AG04449 (cell line): ENCODE measurements around the gene CRISPLD2.

ENCODE experiments used
- CTCF ChIA-PET: fragments of 350-600 bp; formaldehyde crosslinking; extraction: SDS; loops from one replicate; lab custom pipeline; 2021; ENCODE audit warnings: antibody characterized with exemption; lab: Yijun Ruan, JAX
- POLR2A ChIA-PET: fragments of 400-600, 350-600 bp; formaldehyde crosslinking; extraction: SDS; loops from one replicate; lab custom pipeline; 2020; ENCODE audit warnings: antibody characterized with exemption, inconsistent platforms; lab: Yijun Ruan, JAX
- DNase-seq: peaks from one replicate; pipeline ENCODE4 v3.0.0-alpha.2; 2010; ENCODE audit warnings: low read depth, low spot score
- H3K4me3 ChIP-seq: 2 replicates; pipeline ENCODE4 v1.5.1; 2011; ENCODE audit warnings: low read depth, mild to moderate bottlenecking, control low read depth, low read length
- TF ChIP-seq, protein P1 (sequence below): IDR thresholded peaks from one replicate; pipeline ENCODE4 v1.5.1; 2011; ENCODE audit warnings: mild to moderate bottlenecking, moderate library complexity, low read length, control low read depth, inconsistent platforms; ENCODE audit not compliant: insufficient read depth; ENCODE audit errors: missing control alignments

CRISPLD2 gene

DNA sequence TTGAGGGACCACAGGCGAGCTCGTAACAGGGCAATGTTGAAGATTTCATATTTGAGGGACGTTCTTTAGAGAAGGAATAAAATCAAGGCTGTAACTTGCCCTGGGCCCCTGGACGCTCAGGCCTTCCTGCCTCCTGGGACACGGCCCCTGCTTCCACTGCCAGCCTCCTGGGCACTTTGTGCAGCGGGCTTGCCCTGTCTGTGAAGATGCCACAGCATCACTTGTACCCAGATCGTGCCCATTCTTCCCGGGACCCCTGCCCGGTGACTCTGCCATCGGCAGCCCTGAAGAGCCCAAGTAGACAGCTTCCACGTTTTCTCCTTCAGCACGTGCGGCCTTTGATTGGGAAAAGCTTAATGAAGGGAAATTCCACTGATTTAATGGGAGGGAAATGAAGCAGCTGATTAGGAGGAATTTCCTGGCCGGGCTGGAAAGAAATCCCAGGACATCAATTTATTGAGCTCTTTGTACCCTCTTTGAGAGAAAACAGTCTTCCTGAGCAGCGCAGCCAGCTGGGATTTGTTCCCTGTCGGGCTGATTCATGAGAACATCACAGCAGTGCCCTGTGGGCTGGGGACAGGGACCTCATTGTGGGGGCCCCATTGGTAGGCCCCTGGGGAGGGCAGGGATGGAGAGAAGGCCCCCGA, 71.5 kb downstream of the CRISPLD2 start:
- ChIA-PET CTCF (interaction anchor here (0.6 to 1.6 kb wide), 3 partner anchors 8 to 135 kb away, joined by 3 to 4 read pairs (median 4); no protein-coding TSS in a partner anchor), POLR2A (no interaction called here)
- TF ChIP-seq, protein P1, sequence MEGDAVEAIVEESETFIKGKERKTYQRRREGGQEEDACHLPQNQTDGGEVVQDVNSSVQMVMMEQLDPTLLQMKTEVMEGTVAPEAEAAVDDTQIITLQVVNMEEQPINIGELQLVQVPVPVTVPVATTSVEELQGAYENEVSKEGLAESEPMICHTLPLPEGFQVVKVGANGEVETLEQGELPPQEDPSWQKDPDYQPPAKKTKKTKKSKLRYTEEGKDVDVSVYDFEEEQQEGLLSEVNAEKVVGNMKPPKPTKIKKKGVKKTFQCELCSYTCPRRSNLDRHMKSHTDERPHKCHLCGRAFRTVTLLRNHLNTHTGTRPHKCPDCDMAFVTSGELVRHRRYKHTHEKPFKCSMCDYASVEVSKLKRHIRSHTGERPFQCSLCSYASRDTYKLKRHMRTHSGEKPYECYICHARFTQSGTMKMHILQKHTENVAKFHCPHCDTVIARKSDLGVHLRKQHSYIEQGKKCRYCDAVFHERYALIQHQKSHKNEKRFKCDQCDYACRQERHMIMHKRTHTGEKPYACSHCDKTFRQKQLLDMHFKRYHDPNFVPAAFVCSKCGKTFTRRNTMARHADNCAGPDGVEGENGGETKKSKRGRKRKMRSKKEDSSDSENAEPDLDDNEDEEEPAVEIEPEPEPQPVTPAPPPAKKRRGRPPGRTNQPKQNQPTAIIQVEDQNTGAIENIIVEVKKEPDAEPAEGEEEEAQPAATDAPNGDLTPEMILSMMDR = no peak
- H3K4me3 ChIP-seq = no peak overlapping the region
- no peak for DNase-seq

DNA sequence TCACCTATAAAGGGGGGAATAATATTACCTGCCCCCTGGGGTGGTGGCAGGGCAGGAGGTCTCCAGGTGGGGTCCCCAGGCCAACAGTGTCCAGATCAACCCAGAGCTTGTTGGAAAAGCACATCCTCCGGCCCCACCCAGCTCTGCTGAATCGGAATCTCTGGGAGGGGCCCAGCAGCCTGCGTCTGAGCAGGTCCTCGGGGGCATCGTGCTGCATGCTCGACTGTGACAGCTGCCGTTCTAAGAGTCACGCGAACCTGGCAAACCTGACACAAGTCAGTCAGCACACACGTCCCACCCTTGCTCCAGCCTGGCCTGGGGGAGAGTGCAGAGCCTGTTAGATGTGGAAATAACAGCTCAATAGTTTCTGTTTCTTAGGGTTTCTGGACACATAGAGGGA, 72.3 kb downstream of the CRISPLD2 start:
- DNase-seq = no peak
- H3K4me3 ChIP-seq = no peak overlapping the region
- CTCF ChIA-PET = interaction anchor here (0.6 to 1.5 kb wide), 2 partner anchors 9 to 145 kb away, joined by 3 to 4 read pairs; no protein-coding TSS in a partner anchor
- POLR2A ChIA-PET = no interaction called here
- TF ChIP-seq, protein P1 = no peak

DNA sequence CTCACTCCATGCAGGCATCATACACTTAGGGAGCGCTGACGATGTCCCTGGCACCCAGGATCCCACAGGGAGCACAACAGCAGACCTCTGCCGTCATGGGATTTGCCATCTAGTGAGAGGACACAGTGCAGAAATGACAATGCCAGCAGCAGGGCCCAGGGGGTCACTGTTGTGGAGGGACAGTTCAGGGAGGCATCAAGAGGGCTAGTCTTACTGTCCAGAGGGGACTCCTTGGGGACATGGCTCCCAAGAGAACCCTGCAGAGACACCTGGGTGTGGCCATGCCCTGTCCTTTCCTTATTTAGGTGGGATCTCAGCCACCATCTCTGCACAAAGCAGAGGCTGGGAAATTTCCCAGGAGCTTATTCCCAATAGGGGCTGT, 73.7 kb downstream of the CRISPLD2 start:
- DNase-seq = no peak
- no peak overlapping the region for H3K4me3 ChIP-seq
- ChIA-PET CTCF (no interaction called here), POLR2A (no interaction called here)
- TF ChIP-seq, protein P1 = no peak

DNA sequence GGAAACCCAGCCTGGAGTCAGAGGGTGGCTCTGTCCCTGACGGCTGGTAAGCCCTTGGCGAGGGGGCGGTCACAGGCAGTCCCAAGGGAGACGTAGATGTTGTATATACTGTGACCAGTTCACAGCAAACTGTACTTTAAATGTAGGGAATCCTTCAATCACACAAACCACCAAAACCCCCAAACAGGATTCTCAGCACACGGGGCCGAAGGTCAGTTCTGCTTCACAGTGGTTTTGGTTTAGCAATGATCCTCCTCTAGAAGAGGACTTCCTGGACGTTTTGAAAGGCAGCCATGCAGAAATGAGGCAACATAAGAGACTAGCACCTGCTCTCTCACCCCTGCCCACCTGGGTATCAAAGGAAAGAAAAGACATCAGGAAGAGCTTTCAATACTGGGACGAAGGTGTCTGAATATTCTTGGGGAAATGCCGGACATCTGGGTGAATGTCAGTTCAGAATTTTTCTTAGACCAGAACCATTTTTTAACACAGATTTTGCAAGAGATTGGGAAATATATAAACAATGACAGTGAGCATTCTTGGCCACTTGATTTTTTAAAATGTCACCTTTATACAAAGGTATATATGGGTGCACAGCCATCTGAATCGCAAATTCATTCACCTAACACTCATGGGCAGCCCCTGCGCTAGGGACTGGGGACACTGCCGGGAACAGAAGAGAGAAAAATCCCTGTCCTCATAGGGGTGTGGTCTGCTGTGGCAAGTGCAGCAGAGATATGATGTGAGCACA, 74.2 kb downstream of the CRISPLD2 start:
- no peak for DNase-seq
- POLR2A ChIA-PET = no interaction called here
- CTCF ChIA-PET = no interaction called here
- TF ChIP-seq, protein P1 = no peak
- H3K4me3 ChIP-seq = no peak overlapping the region

DNA sequence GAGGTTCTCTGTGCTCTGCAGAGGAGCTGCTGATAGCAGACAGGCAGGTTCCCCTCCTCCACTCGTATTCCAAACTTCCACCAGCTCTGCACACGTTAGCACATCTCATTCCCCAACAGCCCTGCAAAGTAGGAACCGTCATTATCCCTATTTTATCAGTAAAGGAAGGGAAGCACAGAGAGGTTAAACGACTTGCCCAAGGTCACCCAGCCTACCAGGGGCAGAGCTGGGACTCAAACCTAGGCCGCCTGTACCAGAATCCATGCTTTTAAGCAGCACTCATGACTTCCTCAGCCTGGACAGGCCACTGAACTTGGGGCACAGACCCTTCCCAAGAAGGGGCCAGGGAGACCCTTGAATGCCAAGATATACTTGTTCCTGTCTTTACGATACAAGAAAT, 75.2 kb downstream of the CRISPLD2 start:
- POLR2A ChIA-PET = no interaction called here
- no peak overlapping the region for H3K4me3 ChIP-seq
- no peak for DNase-seq
- CTCF ChIA-PET = no interaction called here
- TF ChIP-seq, protein P1 = no peak

DNA sequence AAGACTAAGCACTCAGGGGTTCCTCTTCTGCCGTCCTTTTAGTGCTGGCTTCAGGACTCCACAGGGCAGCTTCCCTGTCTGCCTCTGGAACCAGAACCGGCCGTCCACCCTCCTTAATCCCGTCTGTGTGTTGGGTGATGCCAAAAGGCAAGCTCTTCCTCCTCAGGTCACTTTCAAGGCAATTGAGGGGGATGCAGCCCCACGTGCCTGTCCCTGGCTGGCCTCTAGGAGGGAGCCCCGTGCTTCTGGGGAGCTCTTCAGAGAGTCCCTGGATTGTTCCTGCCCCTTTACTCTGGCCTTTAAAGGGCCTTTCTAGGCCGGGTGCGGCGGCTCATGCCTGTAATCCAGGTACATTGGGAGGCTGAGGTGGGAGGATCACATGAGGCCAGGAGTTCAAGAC, 77.1 kb downstream of the CRISPLD2 start:
- DNase-seq = no peak
- TF ChIP-seq, protein P1 = no peak
- H3K4me3 ChIP-seq = no peak overlapping the region
- CTCF ChIA-PET = no interaction called here
- POLR2A ChIA-PET = no interaction called here
